Neural cell (in vitro differentiated cells): ENCODE data around the gene AIFM1. TPM values are rescaled to one million over a fixed set of nuclear protein-coding genes. Genes with fewer than 3 reads are reported as not detected.

Experiments used
- H2AFZ ChIP-seq: fragments of 200-600, 300-800 bp; sonication (generic), shearing (Covaris generic); 2 replicates; pipeline ENCODE4 v1.6.0; 2014; ENCODE audit warnings: low read depth, mild to moderate bottlenecking, antibody characterized with exemption, low read length, moderate library complexity
- H3F3A ChIP-seq: fragments of 200-600 bp; shearing (Covaris generic); 2 replicates; pipeline ENCODE4 v1.6.1; 2016; ENCODE audit warnings: mild to moderate bottlenecking, moderate library complexity, mixed read lengths, antibody characterized with exemption, low read length; ENCODE audit not compliant: insufficient read depth, poor library complexity, severe bottlenecking
- H3K27ac ChIP-seq: fragments of 200-600, 300-800 bp; sonication (generic), shearing (Covaris generic); 2 replicates; pipeline ENCODE4 v1.5.1; 2014; ENCODE audit warnings: mild to moderate bottlenecking, low read length, moderate library complexity
- H3K27me3 ChIP-seq: fragments of 300-800, 200-600 bp; sonication (generic), shearing (Covaris generic); 2 replicates; pipeline ENCODE4 v1.6.0; 2014; ENCODE audit warnings: mild to moderate bottlenecking, low read depth, low read length, moderate library complexity; ENCODE audit not compliant: insufficient read depth
- H3K36me3 ChIP-seq: fragments of 300-800, 200-600 bp; sonication (generic), shearing (Covaris generic); 2 replicates; pipeline ENCODE4 v1.5.1; 2014; ENCODE audit warnings: mild to moderate bottlenecking, antibody characterized with exemption, low read length, moderate library complexity; ENCODE audit not compliant: insufficient read depth
- H3K4me2 ChIP-seq: fragments of 300-800, 200-600 bp; sonication (generic), shearing (Covaris generic); 2 replicates; pipeline ENCODE4 v1.6.0; 2014; ENCODE audit warnings: mild to moderate bottlenecking, low read length
- H3K4me3 ChIP-seq: fragments of 300-800, 200-600 bp; sonication (generic), shearing (Covaris generic); 2 replicates; pipeline ENCODE4 v1.5.1; 2014; ENCODE audit warnings: mild to moderate bottlenecking, low read length, moderate library complexity
- H3K79me2 ChIP-seq: fragments of 200-600 bp; shearing (Covaris generic); replicated peaks from 2 replicates; pipeline ENCODE4 v1.6.0; 2014; ENCODE audit warnings: mild to moderate bottlenecking, low read length, moderate library complexity; ENCODE audit not compliant: insufficient read depth
- H3K9ac ChIP-seq: fragments of 300-800, 200-600 bp; sonication (generic), shearing (Covaris generic); 2 replicates; pipeline ENCODE4 v1.6.1; 2016; ENCODE audit warnings: mild to moderate bottlenecking, low read length, mixed read lengths
- H3K9me2 ChIP-seq: fragments of 200-600 bp; shearing (Covaris generic); 2 replicates; pipeline ENCODE4 v1.6.1; 2016; ENCODE audit warnings: mild to moderate bottlenecking, low read length, mixed read lengths; ENCODE audit not compliant: insufficient read depth
- H3K9me3 ChIP-seq: fragments of 200-600, 300-800 bp; sonication (generic), shearing (Covaris generic); 2 replicates; pipeline ENCODE4 v1.6.1; 2016; ENCODE audit warnings: mild to moderate bottlenecking, mixed run types, low read length, moderate library complexity, mixed read lengths
- H4K20me1 ChIP-seq: fragments of 200-600 bp; shearing (Covaris generic); 2 replicates; pipeline ENCODE4 v1.6.1; 2016; ENCODE audit warnings: mild to moderate bottlenecking, mixed run types; ENCODE audit not compliant: insufficient read depth
- CTCF ChIP-seq: fragments of 450-650 bp; IDR thresholded peaks from 2 replicates; pipeline ENCODE4 v1.5.1; 2014; ENCODE audit warnings: antibody characterized with exemption, mild to moderate bottlenecking, moderate library complexity; ENCODE audit not compliant: poor library complexity, severe bottlenecking
- EP300 ChIP-seq: fragments of 450-650 bp; conservative IDR thresholded peaks from 2 replicates; pipeline ENCODE4 v1.6.1; 2014; ENCODE audit warnings: antibody characterized with exemption, mild to moderate bottlenecking, moderate library complexity; ENCODE audit not compliant: poor library complexity, severe bottlenecking
- EZH2 ChIP-seq: fragments of 200-600, 300-800 bp; shearing (Covaris generic), sonication (generic); IDR thresholded peaks from 2 replicates; pipeline ENCODE4 v1.6.1; 2014; ENCODE audit warnings: antibody characterized with exemption, low read length, borderline replicate concordance, mild to moderate bottlenecking; ENCODE audit not compliant: insufficient read depth, poor library complexity, severe bottlenecking
- MXI1 ChIP-seq: fragments of 450-650 bp; conservative IDR thresholded peaks from 2 replicates; pipeline ENCODE4 v1.6.1; 2014; ENCODE audit warnings: antibody characterized with exemption, mild to moderate bottlenecking; ENCODE audit not compliant: poor library complexity, severe bottlenecking
- POLR2AphosphoS5 ChIP-seq: IDR thresholded peaks from 2 replicates; pipeline ENCODE4 v1.6.1; 2012
- RAD21 ChIP-seq: fragments of 450-650 bp; conservative IDR thresholded peaks from 2 replicates; pipeline ENCODE4 v1.6.1; 2014; ENCODE audit warnings: antibody characterized with exemption, mild to moderate bottlenecking, moderate library complexity
- REST ChIP-seq: IDR thresholded peaks from 2 replicates; pipeline ENCODE4 v1.6.1; 2012; ENCODE audit warnings: borderline replicate concordance
- SMC3 ChIP-seq: fragments of 450-650 bp; conservative IDR thresholded peaks from 2 replicates; pipeline ENCODE4 v1.6.1; 2014; ENCODE audit warnings: antibody characterized with exemption, mild to moderate bottlenecking, moderate library complexity; ENCODE audit not compliant: poor library complexity
- TAF1 ChIP-seq: IDR thresholded peaks from 2 replicates; pipeline ENCODE4 v1.6.1; 2012; ENCODE audit warnings: low read depth
- polyA plus RNA-seq: library from polyadenylated mRNA; depleted of rRNA; stranded (reverse); fragments of >200 nt; gene quantifications from 2 replicates; pipeline ENCODE4 v1.2.3, GENCODE V29; 2014

Gene AIFM1
- polyA plus RNA-seq, 1 donor from 2014 or later: 24.3 TPM

GRCh38 chrX:130171446-130172126 lies 5.9 kb upstream of the AIFM1 start, which contains the start of gene RAB33A:
Gene RAB33A (plus strand): TSS chrX:130171962. CDS start chrX:130172063, 101 bp downstream.
- H3K9me2 ChIP-seq: no peaks in the 10 kb centered on the region
- peak; percentile 23 for TF ChIP-seq EP300
- no peak for TF ChIP-seq EZH2
- peak; percentile 87 for TF ChIP-seq POLR2AphosphoS5
- no peak for TF ChIP-seq REST
- peak; percentile 62 for TF ChIP-seq MXI1
- TF ChIP-seq SMC3: no peak
- TF ChIP-seq RAD21: no peak
- TF ChIP-seq CTCF: no peak
- peak; percentile 58 for TF ChIP-seq TAF1
- no peaks in the 10 kb centered on the region for H4K20me1 ChIP-seq
- H3K79me2 ChIP-seq: peaks cover 28% of the 10 kb centered on the region
- H3K27ac ChIP-seq: peak within 1 kb of the TSS; percentile 95
- peak within 1 kb of the TSS; percentile 14 for H3K4me2 ChIP-seq
- H3K9me3 ChIP-seq: no peaks in the 10 kb centered on the region
- H3K27me3 ChIP-seq: no peaks in the 10 kb centered on the region
- H3F3A ChIP-seq: no peaks in the 10 kb centered on the region
- H3K9ac ChIP-seq: peak within 1 kb of the TSS; percentile 95
- peak within 1 kb of the TSS; percentile 91 for H3K4me3 ChIP-seq
- H2AFZ ChIP-seq: peak within 1 kb of the TSS; percentile 27
- H3K36me3 ChIP-seq: no peaks in the 10 kb centered on the region

GRCh38 chrX:130170752-130171445 lies 5.3 kb upstream of the AIFM1 start:
- H3K9ac ChIP-seq: peak overlapping the region; percentile 95
- H3K36me3 ChIP-seq: no peaks in the 10 kb centered on the region

More at GRCh38 chrX:130170752-130171445, 5.3 kb upstream of the AIFM1 start:
- Histone ChIP-seq H3K79me2 (peaks cover 28% of the 10 kb centered on the region), H3F3A (no peaks in the 10 kb centered on the region), H3K9me3 (no peaks in the 10 kb centered on the region), H3K27ac (peak overlapping the region; percentile 95), H2AFZ (peak overlapping the region; percentile 27), H3K4me2 (peak overlapping the region; percentile 65), H3K4me3 (peak overlapping the region; percentile 91), H3K27me3 (no peaks in the 10 kb centered on the region), H3K9me2 (no peaks in the 10 kb centered on the region), H4K20me1 (no peaks in the 10 kb centered on the region)
- TF ChIP-seq REST: peak; percentile 55
- TF ChIP-seq SMC3: no peak
- no peak for TF ChIP-seq CTCF
- TF ChIP-seq MXI1: peak; percentile 71
- no peak for TF ChIP-seq RAD21
- peak; percentile 54 for TF ChIP-seq TAF1
- peak; percentile 23 for TF ChIP-seq EP300
- TF ChIP-seq EZH2: no peak
- TF ChIP-seq POLR2AphosphoS5: peak; percentile 92
